Fibroblast of lung (primary cell): ENCODE measurements around the gene FLYWCH2.

Experiments
- CTCF ChIP-seq, 2 donors: IDR thresholded peaks in 1 of 2; conservative IDR thresholded peaks in 1 of 2; 1 replicate in 1 of 2; 2 replicates in 1 of 2; pipeline ENCODE4 v1.5.1; 2011 to 2012; ENCODE audit warnings: low read length in 2 of 2, control low read depth in 1 of 2, inconsistent platforms in 1 of 2, low read depth in 1 of 2, mild to moderate bottlenecking in 1 of 2
- EZH2 ChIP-seq: IDR thresholded peaks from 2 replicates; pipeline ENCODE4 v1.5.1; 2012; ENCODE audit warnings: low read length, control low read depth, mild to moderate bottlenecking; ENCODE audit errors: missing control alignments

- no peak for TF ChIP-seq CTCF (conservative IDR thresholded peaks at IDR 0.05 in 1 of 2, IDR thresholded peaks at IDR 0.05 in 1 of 2; ENCODE audit: low read depth in 1 of 2, low read length in 2 of 2)
- no peak for TF ChIP-seq EZH2
Observed at GRCh38 chr16:2848933-2849725, 33.9 kb upstream of the FLYWCH2 start.
